ENCODE data around the gene ZC3H12A.

ZC3H12A gene

DNA sequence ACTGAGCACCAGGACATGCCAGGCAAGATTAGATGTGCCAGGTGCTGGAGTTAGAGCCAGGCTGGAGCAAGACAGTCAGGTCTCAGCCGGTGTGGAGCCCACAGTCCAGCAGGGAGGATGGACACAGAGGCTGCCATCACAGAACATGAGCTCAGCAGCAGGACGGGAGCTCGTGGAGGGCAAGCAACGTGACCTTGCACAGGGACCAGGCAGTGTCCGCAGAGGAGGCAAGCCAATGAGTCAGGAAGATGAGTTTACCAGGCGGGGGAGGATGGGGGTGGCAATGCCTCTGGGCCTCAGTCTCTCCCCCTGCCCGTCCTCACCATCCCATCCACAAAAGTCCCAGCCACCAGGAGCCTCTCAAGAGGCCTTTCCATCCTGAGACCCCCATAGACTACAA, 20.7 kb upstream of the ZC3H12A start:
- in situ Hi-C loops (cut with HindIII; ENCODE audit: low sequenced_read_pairs): no loop called here

GRCh38 chr1:37455516-37455915, 18.9 kb upstream of the ZC3H12A start:
- in situ Hi-C loops (cut with HindIII; ENCODE audit: low sequenced_read_pairs): loop anchor here (5.0 kb wide), 1 partner anchor 142 kb away; the partner anchor contains the start of gene GNL2

DNA sequence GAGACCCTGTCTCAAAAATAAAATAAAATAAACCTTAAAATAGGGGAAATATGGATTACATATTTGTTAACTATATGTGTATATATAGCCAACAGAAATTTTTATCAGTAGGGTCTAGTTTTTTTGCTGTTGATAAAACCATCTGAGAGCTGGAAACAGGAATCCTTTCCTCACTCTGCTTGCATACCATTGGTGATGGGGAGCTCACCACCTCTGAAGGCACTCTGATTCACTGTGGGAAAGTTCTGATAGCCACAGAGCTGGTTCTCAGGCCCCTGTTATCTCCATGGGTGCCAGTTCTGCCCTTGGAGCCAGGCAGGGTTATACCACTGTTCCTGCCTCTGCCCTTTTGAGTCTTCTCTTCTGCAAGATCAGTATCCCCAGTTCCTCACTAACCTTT, 17.8 kb upstream of the ZC3H12A start:
- in situ Hi-C loops (cut with HindIII; ENCODE audit: low sequenced_read_pairs): loop anchor here (5.0 kb wide), 1 partner anchor 141 kb away; the partner anchor contains the start of gene GNL2

DNA sequence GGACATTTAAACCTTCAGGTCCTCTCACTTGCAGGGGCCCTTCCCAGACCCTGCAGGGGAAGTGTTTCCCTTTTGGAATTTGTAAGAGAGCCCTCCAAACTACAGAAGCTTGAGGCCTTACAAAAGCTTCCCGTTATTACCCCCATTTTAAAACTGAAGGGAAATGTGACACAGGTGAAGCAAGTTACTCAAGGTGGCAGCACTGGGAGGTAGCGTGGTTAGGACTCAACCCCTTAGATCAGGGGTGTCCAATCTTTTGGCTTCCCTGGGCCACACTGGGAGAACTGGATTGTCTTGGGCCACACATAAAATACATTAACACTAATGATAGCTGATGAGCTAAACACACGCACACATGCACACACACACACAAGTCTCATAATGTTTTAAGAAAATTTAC, 15.8 kb upstream of the ZC3H12A start:
- in situ Hi-C loops (cut with HindIII; ENCODE audit: low sequenced_read_pairs): loop anchor here (5.0 kb wide), 1 partner anchor 139 kb away; the partner anchor contains the start of gene GNL2

DNA sequence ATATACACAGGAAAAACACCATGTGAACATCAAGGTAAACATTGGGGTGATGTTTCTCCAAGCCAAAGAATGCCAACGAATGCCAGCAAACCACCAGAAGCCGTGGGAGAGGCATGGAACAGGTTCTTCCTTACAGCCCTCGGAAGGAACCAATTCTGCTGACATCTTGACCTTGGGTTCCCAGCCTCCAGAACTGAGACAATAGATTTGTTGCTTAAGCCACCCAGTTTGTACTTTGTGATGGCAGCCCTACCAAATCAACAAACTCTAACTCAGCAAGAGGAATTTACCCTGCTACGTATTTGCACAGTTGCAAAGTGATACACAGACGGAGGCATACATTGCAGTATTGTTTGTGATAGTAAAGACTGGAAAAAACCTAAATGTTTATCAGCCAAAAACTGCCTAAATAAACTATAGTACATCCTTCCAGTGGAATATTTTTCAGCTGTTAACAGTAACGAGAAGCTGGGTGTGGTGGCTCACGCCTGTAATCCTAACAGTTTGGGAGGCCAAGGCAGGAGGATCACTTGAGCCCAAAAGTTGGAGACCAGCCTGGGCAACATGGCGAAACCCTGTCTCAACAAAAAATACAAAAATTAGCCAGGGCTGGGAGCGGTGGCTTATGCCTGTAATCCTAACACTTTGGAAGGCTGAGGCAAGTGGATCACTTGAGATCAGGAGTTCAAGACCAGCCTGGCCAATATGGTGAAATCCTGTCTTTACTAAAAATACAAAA, 12.5 kb upstream of the ZC3H12A start:
- in situ Hi-C loops (cut with HindIII; ENCODE audit: low sequenced_read_pairs): no loop called here

GRCh38 chr1:37464443-37464842, 9.9 kb upstream of the ZC3H12A start:
- in situ Hi-C loops (cut with HindIII; ENCODE audit: low sequenced_read_pairs): no loop called here

GRCh38 chr1:37465593-37466517, 8.5 kb upstream of the ZC3H12A start:
- in situ Hi-C loops (cut with HindIII; ENCODE audit: low sequenced_read_pairs): no loop called here

- in situ Hi-C loops (cut with HindIII; ENCODE audit: low sequenced_read_pairs): no loop called here
Observed at GRCh38 chr1:37468037-37468436, 6.3 kb upstream of the ZC3H12A start.

DNA sequence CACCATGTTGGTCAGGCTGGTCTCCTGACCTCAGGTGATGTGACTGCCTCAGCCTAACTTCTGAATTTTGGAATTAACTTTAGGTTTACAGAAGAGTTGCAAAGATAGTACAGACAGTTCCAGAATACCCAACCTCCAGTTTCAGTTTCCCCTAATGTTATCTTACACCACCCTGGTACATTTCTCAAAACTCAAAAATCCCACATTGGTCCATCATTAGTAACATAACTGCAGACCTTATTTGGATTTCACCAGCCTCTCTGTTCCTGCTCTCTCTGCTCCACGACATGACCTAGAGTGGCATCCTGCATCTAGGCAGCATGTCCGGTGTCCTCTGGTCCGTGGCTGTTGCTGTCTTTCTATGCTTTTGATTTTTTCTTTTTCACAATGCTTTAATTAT, 5.0 kb upstream of the ZC3H12A start:
- in situ Hi-C loops (cut with HindIII; ENCODE audit: low sequenced_read_pairs): no loop called here

DNA sequence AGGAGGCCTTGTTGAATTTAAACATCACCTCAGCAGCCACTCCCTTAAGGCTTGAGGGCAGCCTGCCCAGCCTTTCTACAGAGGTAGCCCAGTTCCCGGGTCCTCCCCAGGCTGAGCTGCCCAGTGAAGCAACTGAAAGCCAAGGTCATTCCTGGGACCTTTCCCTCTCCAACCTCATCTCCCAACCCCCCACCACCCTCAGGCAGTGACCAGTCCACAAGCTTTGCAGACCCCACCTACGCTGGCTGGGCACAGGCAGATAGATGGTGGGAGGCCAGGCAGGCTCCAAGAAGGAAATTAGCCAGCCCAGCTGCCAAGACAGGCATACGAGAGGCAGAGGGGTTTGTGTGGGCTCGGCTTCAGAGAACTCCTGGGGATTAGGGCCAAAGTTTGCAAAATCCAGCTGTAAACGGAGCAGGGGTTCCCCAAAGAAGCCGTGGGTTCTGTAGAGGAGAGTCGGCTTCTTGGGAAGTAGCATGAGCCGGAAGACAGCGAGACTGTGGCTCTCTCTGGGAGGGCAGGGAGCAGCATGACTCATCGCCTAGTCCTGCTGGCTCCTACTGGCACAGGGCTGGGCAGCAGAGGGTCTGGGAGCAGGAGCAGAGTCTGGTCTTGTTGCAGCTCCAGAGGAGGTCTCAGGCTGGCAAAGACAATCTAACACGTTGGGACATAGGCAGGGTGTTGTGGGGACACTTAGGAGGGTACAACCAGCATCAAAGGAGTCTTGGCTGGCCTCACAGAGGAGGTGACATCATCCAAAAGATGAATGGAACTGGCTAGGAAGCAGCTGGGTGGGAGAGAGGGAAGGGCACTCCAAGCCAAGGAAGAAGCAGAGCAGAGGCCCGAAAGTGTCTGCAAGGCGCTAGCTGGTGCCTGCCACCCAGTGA, 2.8 kb upstream of the ZC3H12A start:
- in situ Hi-C loops (cut with HindIII; ENCODE audit: low sequenced_read_pairs): no loop called here

- in situ Hi-C loops (cut with HindIII; ENCODE audit: low sequenced_read_pairs): no loop called here
Observed at GRCh38 chr1:37472281-37472680, 2.1 kb upstream of the ZC3H12A start.

- in situ Hi-C loops (cut with HindIII; ENCODE audit: low sequenced_read_pairs): no loop called here
Observed at GRCh38 chr1:37472994-37473393, 1.4 kb upstream of the ZC3H12A start.

GRCh38 chr1:37473431-37474045, 842 bp upstream of the ZC3H12A start:
- in situ Hi-C loops (cut with HindIII; ENCODE audit: low sequenced_read_pairs): no loop called here

- in situ Hi-C loops (cut with HindIII; ENCODE audit: low sequenced_read_pairs): no loop called here
Observed at GRCh38 chr1:37474697-37475379, 458 bp downstream of the ZC3H12A start.

- in situ Hi-C loops (cut with HindIII; ENCODE audit: low sequenced_read_pairs): no loop called here
Observed at GRCh38 chr1:37475380-37476086, 1.2 kb downstream of the ZC3H12A start.

DNA sequence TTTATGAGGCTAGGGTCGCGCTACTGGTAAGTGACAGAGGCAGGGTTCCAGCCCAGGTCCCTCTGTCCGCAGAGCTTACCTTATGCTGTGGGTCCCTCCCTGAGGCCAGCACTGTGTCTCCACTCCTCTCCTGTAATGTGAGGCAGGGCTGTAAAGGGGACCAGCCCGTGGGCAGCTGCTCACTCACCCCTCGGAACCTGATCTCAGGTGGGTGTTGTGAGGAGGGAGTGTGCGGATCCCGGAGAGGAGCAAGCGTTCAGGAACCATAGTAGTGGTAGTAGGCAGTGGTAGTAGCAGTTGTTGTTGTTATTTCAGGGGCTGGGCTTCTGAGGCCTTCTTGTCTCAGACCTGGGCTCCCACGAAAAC, 1.7 kb downstream of the ZC3H12A start:
- in situ Hi-C loops (cut with HindIII; ENCODE audit: low sequenced_read_pairs): no loop called here

GRCh38 chr1:37476460-37477197, 2.2 kb downstream of the ZC3H12A start:
- in situ Hi-C loops (cut with HindIII; ENCODE audit: low sequenced_read_pairs): no loop called here

GRCh38 chr1:37477198-37477931, 3.0 kb downstream of the ZC3H12A start:
- in situ Hi-C loops (cut with HindIII; ENCODE audit: low sequenced_read_pairs): no loop called here

All from endothelial cell of hepatic sinusoid (primary cell).